OCI-LY1 (cell line): ENCODE measurements around the gene CAMTA1.

Source experiments
- H2AFZ ChIP-seq: fragments of 200-600 bp; sonication (generic), shearing (Covaris generic); 2 replicates; pipeline ENCODE4 v1.6.0; 2014; ENCODE audit warnings: antibody characterized with exemption, mild to moderate bottlenecking, low read length
- H3F3A ChIP-seq: fragments of 200-600 bp; sonication (generic), shearing (Covaris generic); 2 replicates; pipeline ENCODE4 v1.6.0; 2014; ENCODE audit warnings: mild to moderate bottlenecking, antibody characterized with exemption, low read length, moderate library complexity; ENCODE audit not compliant: insufficient read depth
- H3K27ac ChIP-seq: fragments of 200-600 bp; sonication (generic); 2 replicates; pipeline ENCODE4 v1.5.1; 2014; ENCODE audit warnings: low read length, mixed run types, mild to moderate bottlenecking, low read depth; ENCODE audit not compliant: poor library complexity, severe bottlenecking
- H3K27me3 ChIP-seq: fragments of 200-600 bp; sonication (generic); 2 replicates; pipeline ENCODE4 v1.6.0; 2014; ENCODE audit warnings: antibody characterized with exemption, mild to moderate bottlenecking, low read length, moderate library complexity; ENCODE audit not compliant: insufficient read depth
- H3K36me3 ChIP-seq: fragments of 200-600 bp; sonication (generic); 2 replicates; pipeline ENCODE4 v1.6.1; 2014; ENCODE audit warnings: mild to moderate bottlenecking, antibody characterized with exemption, low read length, moderate library complexity, mixed read lengths; ENCODE audit not compliant: insufficient read depth
- H3K4me1 ChIP-seq: fragments of 200-600 bp; sonication (generic); 2 replicates; pipeline ENCODE4 v1.5.1; 2014; ENCODE audit warnings: mild to moderate bottlenecking, low read length, moderate library complexity; ENCODE audit not compliant: insufficient read depth, severe bottlenecking
- H3K4me2 ChIP-seq: fragments of 200-600 bp; sonication (generic), shearing (Covaris generic); 2 replicates; pipeline ENCODE4 v1.6.1; 2014; ENCODE audit warnings: low read length
- H3K4me3 ChIP-seq: fragments of 200-600 bp; sonication (generic); 2 replicates; pipeline ENCODE4 v1.5.1; 2014; ENCODE audit warnings: low read length, low read depth, mild to moderate bottlenecking, mixed read lengths; ENCODE audit not compliant: poor library complexity, severe bottlenecking
- H3K79me2 ChIP-seq: fragments of 200-600 bp; shearing (Covaris generic); 2 replicates; pipeline ENCODE4 v1.6.1; 2016; ENCODE audit warnings: mixed run types, low read length, mixed read lengths; ENCODE audit not compliant: insufficient read depth
- H3K9ac ChIP-seq: fragments of 200-600 bp; sonication (generic), shearing (Covaris generic); 2 replicates; pipeline ENCODE4 v1.6.1; 2014; ENCODE audit warnings: mild to moderate bottlenecking, low read length, mixed read lengths
- H3K9me2 ChIP-seq: fragments of 200-600 bp; sonication (generic), shearing (Covaris generic); 2 replicates; pipeline ENCODE4 v1.6.1; 2014; ENCODE audit warnings: low read depth, mild to moderate bottlenecking, low read length, mixed read lengths
- H3K9me3 ChIP-seq: fragments of 200-600 bp; shearing (Covaris generic); 2 replicates; pipeline ENCODE4 v1.6.1; 2014; ENCODE audit warnings: low read length, mixed read lengths
- H4K20me1 ChIP-seq: fragments of 200-600 bp; sonication (generic), shearing (Covaris generic); 2 replicates; pipeline ENCODE4 v1.6.0; 2016; ENCODE audit warnings: mild to moderate bottlenecking, low read length; ENCODE audit not compliant: insufficient read depth
- CTCF ChIP-seq: fragments of 200-600 bp; sonication (generic), shearing (Covaris generic); IDR thresholded peaks from 2 replicates; pipeline ENCODE4 v1.5.1; 2017; ENCODE audit warnings: mild to moderate bottlenecking, antibody characterized with exemption, low read length, moderate library complexity, mixed read lengths
- EZH2 ChIP-seq: fragments of 200-600 bp; sonication (generic), shearing (Covaris generic); IDR thresholded peaks from 2 replicates; pipeline ENCODE4 v1.8.0; 2017; ENCODE audit warnings: borderline replicate concordance, mixed run types, mild to moderate bottlenecking, antibody characterized with exemption, low read length, moderate library complexity, mixed read lengths

Gene CAMTA1

GRCh38 chr1:7591565-7591964 lies 806.3 kb downstream of the CAMTA1 start:
- Histone ChIP-seq H3K9me2 (no peaks in the 10 kb centered on the region), H3K9me3 (no peaks in the 10 kb centered on the region), H3K27ac (no peak overlapping the region), H4K20me1 (no peaks in the 10 kb centered on the region), H3K79me2 (no peaks in the 10 kb centered on the region), H3K36me3 (no peaks in the 10 kb centered on the region), H3F3A (no peaks in the 10 kb centered on the region), H2AFZ (no peak overlapping the region), H3K27me3 (no peaks in the 10 kb centered on the region), H3K4me3 (no peak overlapping the region), H3K9ac (no peak overlapping the region), H3K4me1 (no peaks in the 10 kb centered on the region), H3K4me2 (no peak overlapping the region)
- no peak for TF ChIP-seq EZH2
- no peak for TF ChIP-seq CTCF

GRCh38 chr1:7592120-7592798 lies 807.0 kb downstream of the CAMTA1 start:
- Histone ChIP-seq H3K79me2 (no peaks in the 10 kb centered on the region), H3K4me3 (no peak overlapping the region), H3K27ac (no peak overlapping the region), H3K36me3 (no peaks in the 10 kb centered on the region), H4K20me1 (no peaks in the 10 kb centered on the region), H3K9me3 (no peaks in the 10 kb centered on the region), H3K9ac (no peak overlapping the region), H3K4me2 (no peak overlapping the region), H3F3A (no peaks in the 10 kb centered on the region), H3K27me3 (no peaks in the 10 kb centered on the region), H3K9me2 (no peaks in the 10 kb centered on the region), H2AFZ (no peak overlapping the region), H3K4me1 (no peaks in the 10 kb centered on the region)
- TF ChIP-seq EZH2 = no peak

- Histone ChIP-seq H3K79me2 (no peaks in the 10 kb centered on the region), H3K9ac (no peak overlapping the region), H3K9me2 (no peaks in the 10 kb centered on the region), H2AFZ (no peak overlapping the region), H3K4me3 (no peak overlapping the region), H3K9me3 (no peaks in the 10 kb centered on the region), H3K4me1 (no peaks in the 10 kb centered on the region), H4K20me1 (no peaks in the 10 kb centered on the region), H3K27me3 (no peaks in the 10 kb centered on the region), H3F3A (no peaks in the 10 kb centered on the region), H3K36me3 (no peaks in the 10 kb centered on the region), H3K4me2 (no peak overlapping the region), H3K27ac (no peak overlapping the region)
- no peak for TF ChIP-seq CTCF
- no peak for TF ChIP-seq EZH2
These were observed 808.9 kb downstream of the CAMTA1 start for GRCh38 chr1:7594002-7594713.
